Aorta (tissue), 5 donors: ENCODE results near the gene ZNF280D. TPM values are rescaled to one million over a fixed set of nuclear protein-coding genes. Genes with fewer than 3 reads are reported as not detected.
A peak's percentile ranks its signal among the peaks of the same experiment; 100 is the strongest.

Experiments used
- ATAC-seq: fragments of 200-7000 bp; cut with Tn5 transposase; one replicate; pipeline ENCODE4 v1.9.1; 2022; ENCODE audit warnings: moderate library complexity; ENCODE audit not compliant: low FRiP score
- DNase-seq, 2 donors: peaks; one replicate each; pipeline ENCODE4 v3.0.0-alpha.2; 2020
- H3K27ac ChIP-seq, 2 donors: one replicate each; pipeline ENCODE4 v1.5.1; 2013; ENCODE audit warnings: low read length in 2 of 2, mild to moderate bottlenecking in 2 of 2, moderate library complexity in 2 of 2, control low read depth in 1 of 2, inconsistent platforms in 1 of 2, low read depth in 1 of 2
- H3K27me3 ChIP-seq, 2 donors: one replicate each; pipeline ENCODE4 v1.6.1; 2013; ENCODE audit warnings: control low read depth in 1 of 2, low read length in 1 of 2, mild to moderate bottlenecking in 1 of 2, moderate library complexity in 1 of 2; ENCODE audit not compliant: insufficient read depth in 2 of 2, control insufficient read depth in 1 of 2
- H3K36me3 ChIP-seq, 2 donors: one replicate each; pipeline ENCODE4 v1.6.1; 2013; ENCODE audit warnings: control low read depth in 1 of 2, low read length in 1 of 2, mild to moderate bottlenecking in 1 of 2; ENCODE audit not compliant: insufficient read depth in 2 of 2, control insufficient read depth in 1 of 2
- H3K4me1 ChIP-seq, 2 donors: one replicate each; pipeline ENCODE4 v1.6.1; 2013; ENCODE audit warnings: low read length in 2 of 2, control low read depth in 1 of 2, mild to moderate bottlenecking in 1 of 2, moderate library complexity in 1 of 2; ENCODE audit not compliant: insufficient read depth in 2 of 2, control insufficient read depth in 1 of 2
- H3K4me3 ChIP-seq, 2 donors: one replicate each; pipeline ENCODE4 v1.5.1; 2013; ENCODE audit warnings: low read length in 2 of 2, control low read depth in 1 of 2, mild to moderate bottlenecking in 1 of 2
- H3K9me3 ChIP-seq: one replicate; pipeline ENCODE4 v1.6.1; 2013; ENCODE audit warnings: mild to moderate bottlenecking, low read length; ENCODE audit not compliant: control insufficient read depth
- WGBS, 2 donors: extraction: QIAGEN DNeasy Blood & Tissue Kit; methylation state at CpG; one replicate each; pipeline ENCODE4 v1.1.7; 2013; 5-methylcytosine and 5-hydroxymethylcytosine counted together
- intact Hi-C, 2 donors: fragments of 100-400 bp; cut with DNase I; formaldehyde crosslinking; loops; one replicate each; pipeline versions ENCODE4 v1.14.2 to v1.15.0; 2022
- polyA plus RNA-seq, 2 donors: library from polyadenylated mRNA; stranded (reverse); fragments of 200-250 nt; gene quantifications; one replicate each; pipeline ENCODE4 v1.2.3, GENCODE V29; 2013
- total RNA-seq, 2 donors: library from RNA; stranded (reverse); fragmentation: NEBNext Ultra II Directional; extraction: Animal tissue kit (Norgen Biotek cat#: 25700); gene quantifications; one replicate each; pipeline ENCODE4 v1.2.1, GENCODE V29; 2021
- donor health status: healthy with polysubstance abuse.
- donor health status: Bipolar disorder and iron deficiency.
- donor health status: DM: no; HTN: no; CAD: no.
- donor health status: DM: no; HTN: no; CAD: no.
- donor health status: DM: yes; HTN: yes; CAD: no.

The ZNF280D gene
- total and polyA plus RNA-seq, 4 donors: 15.0 to 90.8 (median 45.0) TPM

DNA sequence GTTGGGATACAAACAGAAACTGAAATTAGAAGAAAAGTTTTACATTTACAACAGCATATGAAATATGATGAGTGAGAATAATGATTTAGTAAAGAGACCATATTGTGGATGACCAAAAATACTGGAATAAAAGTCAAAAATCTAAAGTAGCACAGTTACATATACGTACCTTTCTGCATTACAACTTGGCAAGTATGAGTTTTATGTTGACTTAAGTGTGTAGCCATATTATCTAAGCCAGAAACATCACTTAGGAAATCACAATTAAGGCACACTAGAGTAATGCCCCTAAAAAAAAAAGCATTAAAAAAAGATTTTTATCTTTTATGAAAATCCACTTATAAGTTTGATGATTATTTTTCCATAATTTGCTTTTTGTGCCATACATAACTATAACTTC lies 79.1 kb downstream of the ZNF280D start:
- Histone ChIP-seq H3K36me3 (no peaks in the 10 kb centered on the region), H3K9me3 (no peaks in the 10 kb centered on the region), H3K27ac (no peak overlapping the region), H3K4me1 (no peaks in the 10 kb centered on the region), H3K4me3 (no peak overlapping the region), H3K27me3 (no peaks in the 10 kb centered on the region)
- intact Hi-C loops: loop anchor here in 1 of 2 donors (10.0 kb wide), 1 partner anchor 771 kb away; no protein-coding TSS in a partner anchor
- WGBS, 2 donors: 31 to 48% methylated on average over 1 of the region's 1 CpG
- DNase-seq: no peak
- ATAC-seq: no peak

DNA sequence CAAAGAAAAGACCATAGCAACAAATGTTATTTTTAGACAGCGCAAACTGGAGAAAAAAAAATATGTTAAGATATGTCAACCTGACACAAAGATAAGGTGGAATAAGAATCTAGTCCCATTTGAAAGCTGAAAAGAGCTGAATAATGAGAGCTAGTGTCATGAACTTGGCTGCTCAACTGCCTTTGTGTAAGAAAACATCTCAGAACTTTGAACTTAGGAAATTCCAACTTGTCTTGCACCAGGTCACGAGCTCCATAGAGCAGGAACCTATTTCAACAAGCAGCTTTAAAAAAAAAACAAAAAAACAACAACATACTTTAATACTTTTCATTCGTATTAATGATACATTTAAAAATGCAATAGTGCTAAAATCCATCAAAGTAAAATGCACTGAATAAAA lies 79.5 kb downstream of the ZNF280D start:
- no peak for ATAC-seq
- H3K27ac ChIP-seq: no peak overlapping the region
- DNase-seq: no peak

GRCh38 chr15:56653107-56653506 lies 80.2 kb downstream of the ZNF280D start:
- Histone ChIP-seq H3K4me3 (no peak overlapping the region), H3K36me3 (no peaks in the 10 kb centered on the region), H3K27me3 (no peaks in the 10 kb centered on the region), H3K9me3 (no peaks in the 10 kb centered on the region), H3K4me1 (no peaks in the 10 kb centered on the region), H3K27ac (peak overlapping the region; percentile 60 to 92)
- ATAC-seq: peak; percentile 67
- no peak for DNase-seq
- intact Hi-C loops: loop anchor here in 1 of 2 donors (10.0 kb wide), 1 partner anchor 772 kb away; no protein-coding TSS in a partner anchor

More for the DNA sequence above, 79.5 kb downstream of the ZNF280D start:
- no peaks in the 10 kb centered on the region for H3K27me3 ChIP-seq
- no peak overlapping the region for H3K4me3 ChIP-seq
- no peaks in the 10 kb centered on the region for H3K9me3 ChIP-seq
- 9 to 15% methylated on average over 3 of the region's 3 CpGs for WGBS, 2 donors
- intact Hi-C loops: loop anchor here in 1 of 2 donors (10.0 kb wide), 1 partner anchor 771 kb away; no protein-coding TSS in a partner anchor
- H3K36me3 ChIP-seq: no peaks in the 10 kb centered on the region
- H3K4me1 ChIP-seq: no peaks in the 10 kb centered on the region

DNA sequence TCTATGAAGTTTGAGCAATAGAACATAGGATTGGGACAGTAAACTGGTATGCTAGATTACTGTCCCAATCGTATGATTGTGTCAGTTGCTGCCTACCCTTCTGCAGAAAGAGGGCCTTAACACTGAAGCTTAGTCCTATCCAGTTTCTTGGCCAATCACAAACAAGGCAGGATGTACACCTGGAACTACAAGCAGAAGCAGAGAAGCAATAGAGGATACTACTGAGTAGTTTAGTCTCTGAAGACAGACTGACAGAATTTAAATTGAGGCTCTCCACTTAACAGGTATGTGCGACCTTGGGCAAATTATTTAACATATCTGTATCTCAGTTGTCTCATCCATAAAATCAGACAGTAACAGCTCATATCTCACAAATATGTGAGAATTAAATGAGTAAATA lies 85.0 kb downstream of the ZNF280D start:
- 72 to 96% methylated on average over 2 of the region's 2 CpGs for WGBS, 2 donors
- Histone ChIP-seq H3K27ac (no peak overlapping the region), H3K36me3 (no peaks in the 10 kb centered on the region), H3K9me3 (no peaks in the 10 kb centered on the region), H3K27me3 (no peaks in the 10 kb centered on the region), H3K4me1 (no peaks in the 10 kb centered on the region), H3K4me3 (no peak overlapping the region)
- intact Hi-C loops: no loop called here
- ATAC-seq (no peak), DNase-seq (no peak)

DNA sequence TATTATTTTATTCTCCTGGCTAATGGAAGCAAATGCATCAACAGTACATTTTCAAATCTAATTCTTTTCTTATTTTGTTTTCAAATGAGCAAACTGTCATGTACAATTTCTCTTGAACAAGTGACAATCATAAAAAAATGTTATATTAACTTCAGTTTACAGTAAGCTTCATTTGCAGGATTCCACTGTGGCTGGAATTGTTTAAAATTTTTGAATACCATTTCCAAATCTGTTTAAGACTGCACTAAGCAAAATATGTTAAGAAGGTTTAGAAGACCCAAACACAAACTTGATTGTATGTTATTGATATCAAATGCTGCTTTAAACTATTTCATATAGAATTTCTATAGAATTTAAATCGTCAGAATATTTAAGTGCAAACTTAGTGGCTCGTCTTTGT lies 92.8 kb downstream of the ZNF280D start:
- no peaks in the 10 kb centered on the region for H3K4me1 ChIP-seq
- intact Hi-C loops: no loop called here
- H3K9me3 ChIP-seq: no peaks in the 10 kb centered on the region
- no peak overlapping the region for H3K27ac ChIP-seq
- H3K27me3 ChIP-seq: no peaks in the 10 kb centered on the region
- 94 to 96% methylated on average over 2 of the region's 2 CpGs for WGBS, 2 donors
- no peak for DNase-seq
- no peak for ATAC-seq
- H3K4me3 ChIP-seq: no peak overlapping the region
- no peaks in the 10 kb centered on the region for H3K36me3 ChIP-seq

DNA sequence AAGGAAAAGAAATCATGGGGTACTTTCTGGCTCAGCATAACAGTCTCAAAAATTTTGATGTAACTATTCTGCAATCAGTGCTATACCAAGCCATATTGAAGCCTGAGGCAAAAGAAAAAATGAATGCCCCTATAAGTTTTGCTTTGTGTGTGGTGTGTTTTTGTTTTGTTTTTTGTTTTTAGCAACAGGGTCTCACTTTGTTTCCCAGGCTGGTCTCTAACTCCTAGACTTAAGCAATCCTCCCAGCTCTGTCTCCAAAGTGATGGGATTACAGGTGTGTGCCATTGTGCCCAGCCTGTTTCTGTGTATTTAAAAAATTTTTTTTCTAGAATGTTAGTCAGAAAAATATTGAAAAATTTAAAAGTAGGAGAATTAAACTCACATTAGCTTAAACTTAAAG lies 93.2 kb downstream of the ZNF280D start:
- ATAC-seq: no peak
- H3K4me3 ChIP-seq: no peak overlapping the region
- H3K36me3 ChIP-seq: no peaks in the 10 kb centered on the region
- no peak for DNase-seq
- H3K27ac ChIP-seq: no peak overlapping the region
- intact Hi-C loops: no loop called here
- no peaks in the 10 kb centered on the region for H3K4me1 ChIP-seq
- no peaks in the 10 kb centered on the region for H3K9me3 ChIP-seq
- no peaks in the 10 kb centered on the region for H3K27me3 ChIP-seq

DNA sequence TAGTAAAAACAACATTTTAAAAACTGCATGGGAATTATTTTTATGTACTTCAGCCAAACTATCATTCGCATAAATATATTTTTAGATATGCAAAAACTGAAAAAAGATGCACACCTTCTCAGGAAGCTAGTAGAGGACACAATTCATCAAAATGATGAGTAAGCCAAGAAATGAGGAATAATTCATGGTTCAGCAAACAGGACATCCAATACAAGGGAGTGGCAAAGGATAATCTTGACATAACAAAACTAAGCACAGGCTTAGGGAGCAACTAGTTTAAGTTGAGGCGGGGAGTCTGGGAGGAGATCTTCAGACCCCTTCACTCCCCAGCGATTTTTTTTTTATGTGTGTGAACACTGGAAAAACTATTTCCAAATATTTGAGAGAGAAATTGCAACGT lies 93.7 kb downstream of the ZNF280D start:
- intact Hi-C loops: no loop called here
- ATAC-seq (no peak), DNase-seq (no peak)
- no peak overlapping the region for H3K4me3 ChIP-seq
- no peaks in the 10 kb centered on the region for H3K4me1 ChIP-seq
- H3K36me3 ChIP-seq: no peaks in the 10 kb centered on the region
- no peaks in the 10 kb centered on the region for H3K9me3 ChIP-seq
- no peaks in the 10 kb centered on the region for H3K27me3 ChIP-seq
- no peak overlapping the region for H3K27ac ChIP-seq
- whole genome bisulfite sequencing, 2 donors: 79 to 83% methylated on average over 4 of the region's 4 CpGs

- Histone ChIP-seq H3K4me3 (no peak overlapping the region), H3K27me3 (no peaks in the 10 kb centered on the region), H3K9me3 (no peaks in the 10 kb centered on the region), H3K36me3 (peaks cover 0 to 1% of the 10 kb centered on the region in 2 donors), H3K4me1 (no peaks in the 10 kb centered on the region), H3K27ac (no peak overlapping the region)
- DNase-seq: no peak
- ATAC-seq: no peak
- 43 to 49% methylated on average over 3 of the region's 3 CpGs for WGBS, 2 donors
- intact Hi-C loops: no loop called here
Measured at GRCh38 chr15:56631765-56632164, 101.5 kb downstream of the ZNF280D start.

- intact Hi-C loops: no loop called here
- H3K27me3 ChIP-seq: no peaks in the 10 kb centered on the region
- no peak overlapping the region for H3K4me3 ChIP-seq
- H3K9me3 ChIP-seq: no peaks in the 10 kb centered on the region
- H3K4me1 ChIP-seq: no peaks in the 10 kb centered on the region
- ATAC-seq (no peak), DNase-seq (no peak)
- peaks cover 0 to 1% of the 10 kb centered on the region in 2 donors for H3K36me3 ChIP-seq
- 93% methylated on average over 2 of the region's 2 CpGs for WGBS, 2 donors
- no peak overlapping the region for H3K27ac ChIP-seq
Measured at GRCh38 chr15:56628893-56629532, 104.3 kb downstream of the ZNF280D start.
